KOPT-K1 (cell line): ENCODE measurements around the gene TRMT2B.
"Not testable (repeated sequence)": the region's sequence is repeated elsewhere in the genome, so short reads cannot be mapped to it uniquely, and the experiment has no call there.

Experiments used
- H3K27ac ChIP-seq: fragments of 200-600 bp; sonication (generic); 2 replicates; pipeline ENCODE4 v1.5.1; 2016; ENCODE audit warnings: antibody characterized with exemption, mild to moderate bottlenecking, low read depth, low read length; ENCODE audit not compliant: poor library complexity, severe bottlenecking
- H3K36me3 ChIP-seq: fragments of 200-600 bp; sonication (generic); 2 replicates; pipeline ENCODE4 v1.5.1; 2017; ENCODE audit warnings: antibody characterized with exemption, mild to moderate bottlenecking, low read length, moderate library complexity; ENCODE audit not compliant: insufficient read depth
- H3K9me3 ChIP-seq: fragments of 200-600 bp; sonication (generic); 2 replicates; pipeline ENCODE4 v1.5.1; 2017; ENCODE audit warnings: antibody characterized with exemption, low read length, mild to moderate bottlenecking; ENCODE audit not compliant: insufficient read depth, poor library complexity, severe bottlenecking

TRMT2B gene

GRCh38 chrX:101037231-101037630 is 14.7 kb downstream of the TRMT2B start:
- no peak overlapping the region for H3K27ac ChIP-seq
- H3K9me3 ChIP-seq: no peaks in the 10 kb centered on the region
- peaks cover 61% of the 10 kb centered on the region for H3K36me3 ChIP-seq

- H3K36me3 ChIP-seq: peaks cover 48% of the 10 kb centered on the region
Observed at GRCh38 chrX:101029665-101030064, 22.2 kb downstream of the TRMT2B start.

GRCh38 chrX:101028562-101028961 is 23.3 kb downstream of the TRMT2B start:
- no peak overlapping the region for H3K27ac ChIP-seq
- peaks cover 55% of the 10 kb centered on the region for H3K36me3 ChIP-seq
- no peaks in the 10 kb centered on the region for H3K9me3 ChIP-seq

More at GRCh38 chrX:101029665-101030064, 22.2 kb downstream of the TRMT2B start:
- Histone ChIP-seq H3K9me3 (no peaks in the 10 kb centered on the region), H3K27ac (no peak overlapping the region)

- H3K27ac ChIP-seq: no peak overlapping the region
- peaks cover 63% of the 10 kb centered on the region for H3K36me3 ChIP-seq
- no peaks in the 10 kb centered on the region for H3K9me3 ChIP-seq
Observed at GRCh38 chrX:101025126-101025525, 26.8 kb downstream of the TRMT2B start.

- no peaks in the 10 kb centered on the region for H3K9me3 ChIP-seq
- peaks cover 72% of the 10 kb centered on the region for H3K36me3 ChIP-seq
- no peak overlapping the region for H3K27ac ChIP-seq
Observed at GRCh38 chrX:101022020-101022419, 29.9 kb downstream of the TRMT2B start.

GRCh38 chrX:101012031-101012430 is 39.9 kb downstream of the TRMT2B start:
- not testable (repeated sequence) for H3K9me3 ChIP-seq

GRCh38 chrX:101009090-101009489 is 42.8 kb downstream of the TRMT2B start:
- H3K27ac ChIP-seq: no peak overlapping the region
- H3K9me3 ChIP-seq: no peaks in the 10 kb centered on the region
- peaks cover 62% of the 10 kb centered on the region for H3K36me3 ChIP-seq

More at GRCh38 chrX:101012031-101012430, 39.9 kb downstream of the TRMT2B start:
- not testable (repeated sequence) for H3K27ac ChIP-seq
- H3K36me3 ChIP-seq: peaks cover 81% of the 10 kb centered on the region

GRCh38 chrX:100999451-100999850 is 52.5 kb downstream of the TRMT2B start:
- Histone ChIP-seq H3K9me3 (no peaks in the 10 kb centered on the region), H3K27ac (no peak overlapping the region), H3K36me3 (peaks cover 15% of the 10 kb centered on the region)

GRCh38 chrX:100995469-100995868 is 56.4 kb downstream of the TRMT2B start:
- Histone ChIP-seq H3K36me3 (peaks cover 8% of the 10 kb centered on the region; the same call in 1 of the 2 replicates), H3K9me3 (no peaks in the 10 kb centered on the region), H3K27ac (no peak overlapping the region)

GRCh38 chrX:100994352-100995281 is 57.3 kb downstream of the TRMT2B start:
- Histone ChIP-seq H3K36me3 (peaks cover 8% of the 10 kb centered on the region; the same call in 1 of the 2 replicates), H3K27ac (no peak overlapping the region), H3K9me3 (no peaks in the 10 kb centered on the region)

GRCh38 chrX:100990139-100990538 is 61.8 kb downstream of the TRMT2B start:
- Histone ChIP-seq H3K36me3 (0 out of 2 replicates have a peak, but pooled peaks cover under 1% of the 10 kb centered on the region), H3K9me3 (no peaks in the 10 kb centered on the region), H3K27ac (no peak overlapping the region)

- Histone ChIP-seq H3K36me3 (no peaks in the 10 kb centered on the region), H3K27ac (no peak overlapping the region), H3K9me3 (no peaks in the 10 kb centered on the region)
Observed at GRCh38 chrX:100984818-100985217, 67.1 kb downstream of the TRMT2B start.

- H3K36me3 ChIP-seq, H3K9me3 ChIP-seq, H3K27ac ChIP-seq: not testable (repeated sequence)
Observed at GRCh38 chrX:100981498-100981845, 70.4 kb downstream of the TRMT2B start.

- H3K27ac ChIP-seq: no peak overlapping the region
- no peaks in the 10 kb centered on the region for H3K36me3 ChIP-seq
- H3K9me3 ChIP-seq: no peaks in the 10 kb centered on the region
Observed at GRCh38 chrX:100980608-100981497, 71.1 kb downstream of the TRMT2B start.
